Measurements from ENCODE around the gene RIT2. TPM values are rescaled to one million over a fixed set of nuclear protein-coding genes. Genes with fewer than 3 reads are reported as not detected.

The RIT2 gene
- total RNA-seq, 3 donors from 2014 or later (not counting 1 experiment from before 2014, with no cell fraction given) = not detected

DNA sequence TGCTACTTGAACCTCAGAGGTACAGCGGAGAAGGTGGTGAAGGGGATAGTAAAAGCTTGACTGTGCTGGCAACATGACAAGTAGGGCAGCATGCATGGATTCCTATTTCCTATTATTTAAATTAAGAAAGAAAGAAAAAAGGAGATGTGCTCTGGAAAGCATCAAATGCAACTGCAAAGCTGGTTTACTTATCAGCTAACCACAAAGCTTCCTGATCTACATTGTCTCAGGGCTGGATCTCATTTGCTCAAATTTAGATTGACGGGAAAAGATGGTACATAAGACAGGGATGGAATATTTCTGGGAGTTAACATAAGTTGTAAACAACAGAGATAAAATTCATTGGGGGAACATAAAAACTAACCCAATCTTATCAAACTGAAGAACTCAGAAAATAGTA is 178.0 kb downstream of the RIT2 start:
- Histone ChIP-seq H3K27me3 (ENCODE audit: control insufficient read depth, insufficient read depth, low read length) (no peaks in the 10 kb centered on the region), H3K4me1 (ENCODE audit: control insufficient read depth, insufficient read depth, low read length) (no peaks in the 10 kb centered on the region), H3K4me3 (ENCODE audit: low read length) (no peak overlapping the region), H3K27ac (ENCODE audit: low read length) (no peak overlapping the region), H3K36me3 (ENCODE audit: control insufficient read depth, insufficient read depth, low read length) (no peaks in the 10 kb centered on the region), H3K9me3 (ENCODE audit: control insufficient read depth, insufficient read depth, low read length) (no peaks in the 10 kb centered on the region)
- H3K4me3 Mint-ChIP-seq = no peak overlapping the region
- TF ChIP-seq, protein P1, sequence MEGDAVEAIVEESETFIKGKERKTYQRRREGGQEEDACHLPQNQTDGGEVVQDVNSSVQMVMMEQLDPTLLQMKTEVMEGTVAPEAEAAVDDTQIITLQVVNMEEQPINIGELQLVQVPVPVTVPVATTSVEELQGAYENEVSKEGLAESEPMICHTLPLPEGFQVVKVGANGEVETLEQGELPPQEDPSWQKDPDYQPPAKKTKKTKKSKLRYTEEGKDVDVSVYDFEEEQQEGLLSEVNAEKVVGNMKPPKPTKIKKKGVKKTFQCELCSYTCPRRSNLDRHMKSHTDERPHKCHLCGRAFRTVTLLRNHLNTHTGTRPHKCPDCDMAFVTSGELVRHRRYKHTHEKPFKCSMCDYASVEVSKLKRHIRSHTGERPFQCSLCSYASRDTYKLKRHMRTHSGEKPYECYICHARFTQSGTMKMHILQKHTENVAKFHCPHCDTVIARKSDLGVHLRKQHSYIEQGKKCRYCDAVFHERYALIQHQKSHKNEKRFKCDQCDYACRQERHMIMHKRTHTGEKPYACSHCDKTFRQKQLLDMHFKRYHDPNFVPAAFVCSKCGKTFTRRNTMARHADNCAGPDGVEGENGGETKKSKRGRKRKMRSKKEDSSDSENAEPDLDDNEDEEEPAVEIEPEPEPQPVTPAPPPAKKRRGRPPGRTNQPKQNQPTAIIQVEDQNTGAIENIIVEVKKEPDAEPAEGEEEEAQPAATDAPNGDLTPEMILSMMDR (IDR thresholded peaks at IDR 0.05) = no peak
- intact Hi-C loops (cut with micrococcal nuclease) = no loop called here
- H3K36me3 Mint-ChIP-seq = peaks cover 9% of the 10 kb centered on the region
- 100% methylated on average over 1 of the region's 2 CpGs for WGBS (ENCODE audit: insufficient coverage)
- H3K27me3 Mint-ChIP-seq (ENCODE audit: low read depth in 2 of 2) = no peaks in the 10 kb centered on the region
- DNase-seq (no peak), ATAC-seq (no peak)
- no peak overlapping the region for H3K27ac Mint-ChIP-seq
- H3K4me1 Mint-ChIP-seq = no peaks in the 10 kb centered on the region
- peaks cover 4 to 10% of the 10 kb centered on the region in 2 donors for H3K9me3 Mint-ChIP-seq

DNA sequence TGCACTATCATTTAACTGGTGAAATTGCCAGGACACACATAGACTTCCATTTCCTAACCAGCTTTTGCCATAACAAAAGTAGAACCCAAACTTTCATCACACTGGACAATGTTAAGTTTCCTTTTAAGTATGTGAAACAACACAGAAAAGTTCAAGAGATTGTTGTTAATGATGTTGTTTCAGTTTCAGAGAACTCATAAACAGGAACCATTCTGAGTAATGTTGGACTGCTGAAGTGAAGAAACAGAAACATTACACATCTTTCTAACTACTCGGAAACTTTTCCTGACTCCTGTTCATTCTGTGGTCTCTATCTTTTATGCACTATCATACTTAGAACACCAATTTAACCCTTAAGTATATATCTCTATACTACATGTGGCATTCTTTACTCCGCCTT is 179.2 kb downstream of the RIT2 start:
- H3K27me3 ChIP-seq (ENCODE audit: control insufficient read depth, insufficient read depth, low read length) = no peaks in the 10 kb centered on the region
- H3K9me3 ChIP-seq (ENCODE audit: control insufficient read depth, insufficient read depth, low read length) = no peaks in the 10 kb centered on the region
- no peak overlapping the region for H3K4me3 ChIP-seq (ENCODE audit: low read length)
- no peaks in the 10 kb centered on the region for H3K4me1 ChIP-seq (ENCODE audit: control insufficient read depth, insufficient read depth, low read length)
- peaks cover 9% of the 10 kb centered on the region for H3K36me3 Mint-ChIP-seq
- TF ChIP-seq, protein P1 (IDR thresholded peaks at IDR 0.05) = no peak
- H3K36me3 ChIP-seq (ENCODE audit: control insufficient read depth, insufficient read depth, low read length) = no peaks in the 10 kb centered on the region
- H3K4me3 Mint-ChIP-seq = no peak overlapping the region
- no peaks in the 10 kb centered on the region for H3K4me1 Mint-ChIP-seq
- H3K9me3 Mint-ChIP-seq = peaks cover 3 to 8% of the 10 kb centered on the region in 2 donors
- DNase-seq (no peak), ATAC-seq (no peak)
- H3K27ac Mint-ChIP-seq = no peak overlapping the region
- 67% methylated on average over 2 of the region's 2 CpGs for WGBS (ENCODE audit: insufficient coverage)
- intact Hi-C loops (cut with micrococcal nuclease) = no loop called here
- H3K27me3 Mint-ChIP-seq (ENCODE audit: low read depth in 2 of 2) = no peaks in the 10 kb centered on the region
- no peak overlapping the region for H3K27ac ChIP-seq (ENCODE audit: low read length)

DNA sequence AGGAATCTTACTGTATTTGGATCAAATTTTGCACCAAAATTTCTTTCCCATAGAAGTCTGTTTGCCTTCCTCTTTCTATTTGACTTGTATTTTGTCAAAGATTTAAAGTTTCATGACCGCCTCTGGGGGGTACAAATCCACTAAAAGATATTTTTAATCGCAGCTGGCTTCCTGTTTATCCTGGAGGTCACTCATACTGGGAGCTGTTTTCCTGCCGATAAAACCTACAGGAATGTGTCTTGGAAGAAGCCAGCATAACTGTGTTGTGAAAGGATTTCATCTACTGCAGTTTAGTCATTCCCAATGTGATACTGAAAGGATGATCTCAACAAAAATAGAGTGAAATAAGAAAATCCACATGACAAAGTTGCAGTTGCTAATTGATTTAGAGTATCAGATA is 184.0 kb downstream of the RIT2 start:
- H3K4me3 Mint-ChIP-seq = no peak overlapping the region
- H3K27ac Mint-ChIP-seq = no peak overlapping the region
- no peaks in the 10 kb centered on the region for H3K27me3 ChIP-seq (ENCODE audit: control insufficient read depth, insufficient read depth, low read length)
- H3K4me3 ChIP-seq (ENCODE audit: low read length) = no peak overlapping the region
- H3K4me1 ChIP-seq (ENCODE audit: control insufficient read depth, insufficient read depth, low read length) = no peaks in the 10 kb centered on the region
- no peaks in the 10 kb centered on the region for H3K27me3 Mint-ChIP-seq (ENCODE audit: low read depth in 2 of 2)
- no peaks in the 10 kb centered on the region for H3K36me3 ChIP-seq (ENCODE audit: control insufficient read depth, insufficient read depth, low read length)
- intact Hi-C loops (cut with micrococcal nuclease) = no loop called here
- no peaks in the 10 kb centered on the region for H3K36me3 Mint-ChIP-seq
- DNase-seq (no peak), ATAC-seq (no peak)
- no peaks in the 10 kb centered on the region for H3K4me1 Mint-ChIP-seq
- no peak overlapping the region for H3K27ac ChIP-seq (ENCODE audit: low read length)
- 13% methylated on average over 3 of the region's 3 CpGs for WGBS (ENCODE audit: insufficient coverage)
- H3K9me3 Mint-ChIP-seq = peaks cover 0 to 5% of the 10 kb centered on the region in 2 donors
- no peaks in the 10 kb centered on the region for H3K9me3 ChIP-seq (ENCODE audit: control insufficient read depth, insufficient read depth, low read length)
- TF ChIP-seq, protein P1 (IDR thresholded peaks at IDR 0.05) = no peak

DNA sequence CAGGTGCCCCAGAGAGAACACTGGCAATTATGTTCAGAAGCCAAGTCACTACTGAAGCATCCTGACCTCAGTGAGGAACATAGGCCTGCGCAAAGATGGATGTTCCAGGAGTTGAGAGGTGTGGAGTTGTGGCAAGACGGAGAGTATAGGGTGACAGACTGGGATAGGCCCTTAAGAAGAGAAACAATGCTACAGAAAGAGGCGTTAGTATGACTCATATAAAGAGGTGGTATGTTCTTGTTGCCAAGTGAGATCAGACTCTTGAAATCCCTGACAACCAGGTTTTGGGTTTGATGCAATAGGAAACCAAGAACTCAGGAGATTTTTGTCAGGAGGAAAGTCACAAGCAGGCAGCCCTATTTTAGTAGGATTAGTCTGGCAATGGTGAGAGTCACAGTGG is 185.6 kb downstream of the RIT2 start:
- H3K27ac ChIP-seq (ENCODE audit: low read length) = no peak overlapping the region
- DNase-seq (no peak), ATAC-seq (no peak)
- no peaks in the 10 kb centered on the region for H3K4me1 Mint-ChIP-seq
- TF ChIP-seq, protein P1 (IDR thresholded peaks at IDR 0.05) = no peak
- peaks cover 0 to 3% of the 10 kb centered on the region in 2 donors for H3K9me3 Mint-ChIP-seq
- no peak overlapping the region for H3K4me3 Mint-ChIP-seq
- no peak overlapping the region for H3K27ac Mint-ChIP-seq
- 78% methylated on average over 3 of the region's 3 CpGs for WGBS (ENCODE audit: insufficient coverage)
- no peak overlapping the region for H3K4me3 ChIP-seq (ENCODE audit: low read length)
- no peaks in the 10 kb centered on the region for H3K27me3 ChIP-seq (ENCODE audit: control insufficient read depth, insufficient read depth, low read length)
- H3K36me3 Mint-ChIP-seq = no peaks in the 10 kb centered on the region
- intact Hi-C loops (cut with micrococcal nuclease) = no loop called here
- H3K4me1 ChIP-seq (ENCODE audit: control insufficient read depth, insufficient read depth, low read length) = no peaks in the 10 kb centered on the region
- H3K9me3 ChIP-seq (ENCODE audit: control insufficient read depth, insufficient read depth, low read length) = no peaks in the 10 kb centered on the region
- H3K27me3 Mint-ChIP-seq (ENCODE audit: low read depth in 2 of 2) = no peaks in the 10 kb centered on the region
- no peaks in the 10 kb centered on the region for H3K36me3 ChIP-seq (ENCODE audit: control insufficient read depth, insufficient read depth, low read length)

Measured in natural killer cell (primary cell).